Ovary (tissue), 9 donors: ENCODE data around the gene TRPC6. TPM values are rescaled to one million over a fixed set of nuclear protein-coding genes. Genes with fewer than 3 reads are reported as not detected.

Experiments
- DNase-seq, 5 donors: peaks; one replicate each; pipeline ENCODE4 v3.0.0-alpha.2; 2019 to 2020
- H3K27ac ChIP-seq, 2 donors: fragments of 200-600 bp; one replicate each; pipeline versions ENCODE4 v1.5.1 to v1.8.0; 2019 to 2022
- H3K27me3 ChIP-seq: fragments of 200-600 bp; one replicate; pipeline ENCODE4 v1.8.0; 2022
- H3K36me3 ChIP-seq: fragments of 200-600 bp; sonication (generic); one replicate; pipeline ENCODE4 v1.5.1; 2019
- H3K4me1 ChIP-seq: one replicate; pipeline ENCODE4 v1.8.1; 2013; ENCODE audit warnings: mild to moderate bottlenecking, moderate library complexity; ENCODE audit not compliant: insufficient read depth
- H3K4me3 ChIP-seq: fragments of 200-600 bp; sonication (generic); one replicate; pipeline ENCODE4 v1.5.1; 2017
- H3K9me3 ChIP-seq, 2 donors: fragments of 200-600 bp in 1 of 2; sonication (generic) in 1 of 2; one replicate each; pipeline versions ENCODE4 v1.5.1 to v1.8.1; 2013 to 2019; ENCODE audit warnings: mild to moderate bottlenecking in 1 of 2, moderate library complexity in 1 of 2
- CTCF ChIP-seq, 3 donors: fragments of 450-650 bp in 2 of 3; fragments of 200-600 bp in 1 of 3; IDR thresholded peaks; one replicate each; pipeline versions ENCODE4 v1.5.1 to v1.8.0; 2016 to 2022; ENCODE audit warnings: antibody characterized with exemption in 3 of 3, mild to moderate bottlenecking in 1 of 3
- EP300 ChIP-seq: sonication (generic); formaldehyde crosslinking; IDR thresholded peaks from one replicate; pipeline ENCODE4 v1.6.1; 2017; ENCODE audit warnings: antibody characterized with exemption
- POLR2A ChIP-seq: fragments of 450-650 bp; IDR thresholded peaks from one replicate; pipeline ENCODE4 v1.6.1; 2017; ENCODE audit warnings: antibody characterized with exemption, mild to moderate bottlenecking, moderate library complexity
- WGBS, 3 donors: extraction: QIAGEN DNeasy Blood & Tissue Kit in 1 of 3; methylation state at CpG; one replicate each; pipeline versions ENCODE4 v1.1.5 to v1.1.7; 2013 to 2017; 5-methylcytosine and 5-hydroxymethylcytosine counted together
- intact Hi-C, 4 donors: fragments of 100-400 bp; cut with DNase I; formaldehyde crosslinking; loops; one replicate each; pipeline versions ENCODE4 v1.11.0 to v1.15.1; 2022 to 2023
- polyA plus RNA-seq, 2 donors: library from polyadenylated mRNA; stranded (reverse); fragments of 200-250 nt in 1 of 2; fragments of 350-450 nt in 1 of 2; fragmentation: Illumina TruSeq in 1 of 2; extraction: RNeasy Lipid Tissue Mini Kit (QIAGEN cat#74804) in 1 of 2; gene quantifications; one replicate each; pipeline ENCODE4 v1.2.3, GENCODE V29; 2013 to 2014
- total RNA-seq, 7 donors: library from RNA; depleted of rRNA in 2 of 7; stranded (reverse); fragments of >200 nt in 2 of 7; fragmentation: NEBNext Ultra II Directional in 3 of 7; extraction: Animal tissue kit (Norgen Biotek cat#: 25700) in 3 of 7; gene quantifications; one replicate each; pipeline versions ENCODE4 v1.1.0 to v1.2.4, GENCODE V29; 2016 to 2023
- donor health status: DM: no; HTN: no; CAD: no; lungs with moderate emphysema.
- donor health status: DM: no; HTN: no; CAD: no.
- donor health status: Bipolar disorder and iron deficiency.
- donor health status: DM: yes; HTN: yes; CAD: no.
- donor health status: DM: no; HTN: no; CAD: no.
- donor health status: DM: yes; HTN: yes; CAD: no.

The TRPC6 gene
- total and polyA plus RNA-seq, 9 donors, result 0.71 to 10.3 (median 2.4) TPM

DNA sequence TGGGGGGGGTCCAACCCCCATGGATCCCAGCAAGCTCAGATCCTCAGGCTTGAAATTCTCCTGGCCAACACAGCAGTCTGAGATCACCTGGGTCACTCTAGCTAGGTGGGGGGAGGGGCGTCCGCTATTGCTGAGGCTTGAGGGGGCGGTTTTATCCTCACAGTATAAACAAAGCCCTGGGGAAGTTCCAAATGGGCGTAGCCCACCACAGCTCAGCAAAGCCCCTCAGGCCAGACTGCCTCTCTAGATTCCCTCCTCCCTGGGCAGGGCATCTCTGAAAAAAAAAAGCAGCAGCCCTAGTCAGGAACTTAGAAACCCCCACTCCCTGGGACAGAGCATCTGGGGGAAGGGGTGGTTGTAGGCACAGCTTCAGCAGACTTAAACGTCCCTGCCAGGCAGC, 16.7 kb downstream of the TRPC6 start:
- intact Hi-C loops, result no loop called here
- H3K27me3 ChIP-seq, result no peaks in the 10 kb centered on the region
- H3K27ac ChIP-seq, result no peak overlapping the region
- DNase-seq, result no peak
- no peaks in the 10 kb centered on the region for H3K4me1 ChIP-seq
- H3K36me3 ChIP-seq, result no peaks in the 10 kb centered on the region
- H3K4me3 ChIP-seq, result no peak overlapping the region
- WGBS, 3 donors, result 54 to 67% (median 66%) methylated on average over 5 of the region's 5 CpGs
- TF ChIP-seq EP300, result no peak
- TF ChIP-seq CTCF (IDR thresholded peaks at IDR 0.05), result no peak
- TF ChIP-seq POLR2A, result no peak
- no peaks in the 10 kb centered on the region for H3K9me3 ChIP-seq

GRCh38 chr11:101566626-101567025, 17.2 kb downstream of the TRPC6 start:
- DNase-seq, result no peak
- H3K27me3 ChIP-seq, result no peaks in the 10 kb centered on the region
- no peaks in the 10 kb centered on the region for H3K36me3 ChIP-seq
- 68 to 83% (median 75%) methylated on average over 6 to 8 of the region's 8 CpGs for WGBS, 3 donors
- H3K27ac ChIP-seq, result no peak overlapping the region
- intact Hi-C loops, result no loop called here
- H3K4me3 ChIP-seq, result no peak overlapping the region
- H3K9me3 ChIP-seq, result no peaks in the 10 kb centered on the region
- TF ChIP-seq CTCF (IDR thresholded peaks at IDR 0.05) (no peak), EP300 (no peak), POLR2A (no peak)
- no peaks in the 10 kb centered on the region for H3K4me1 ChIP-seq

DNA sequence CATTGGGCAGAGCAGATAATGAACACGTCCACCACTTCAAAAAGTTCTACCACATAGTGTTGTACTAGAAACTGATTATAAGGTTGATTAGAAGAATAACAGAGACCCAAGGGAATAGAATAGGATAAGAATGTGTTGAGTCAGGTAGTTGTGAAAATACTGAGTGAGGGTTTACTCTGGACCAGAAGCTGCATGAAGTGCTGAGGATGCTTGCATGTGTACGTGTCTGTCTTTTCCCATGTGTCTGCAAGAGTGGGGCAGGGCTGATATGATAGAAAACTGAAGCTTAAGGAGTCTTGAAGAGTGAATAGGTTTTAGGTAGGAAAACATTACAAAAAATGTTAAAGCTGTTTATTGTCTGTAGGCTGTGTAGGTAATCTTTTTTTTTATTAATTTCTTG, 20.6 kb downstream of the TRPC6 start:
- 91 to 93% (median 93%) methylated on average over 2 of the region's 2 CpGs for WGBS, 3 donors
- H3K9me3 ChIP-seq, result no peaks in the 10 kb centered on the region
- DNase-seq, result no peak
- no peaks in the 10 kb centered on the region for H3K36me3 ChIP-seq
- TF ChIP-seq POLR2A, result no peak
- TF ChIP-seq CTCF (IDR thresholded peaks at IDR 0.05), result no peak
- TF ChIP-seq EP300, result no peak
- intact Hi-C loops, result no loop called here
- no peak overlapping the region for H3K27ac ChIP-seq
- no peaks in the 10 kb centered on the region for H3K4me1 ChIP-seq
- no peak overlapping the region for H3K4me3 ChIP-seq
- no peaks in the 10 kb centered on the region for H3K27me3 ChIP-seq

GRCh38 chr11:101555366-101555765, 28.4 kb downstream of the TRPC6 start:
- 72 to 79% (median 77%) methylated on average over 4 of the region's 4 CpGs for WGBS, 3 donors
- H3K27ac ChIP-seq, result no peak overlapping the region
- H3K9me3 ChIP-seq, result no peaks in the 10 kb centered on the region
- intact Hi-C loops, result no loop called here
- TF ChIP-seq POLR2A, result no peak
- no peak for TF ChIP-seq CTCF (IDR thresholded peaks at IDR 0.05)
- TF ChIP-seq EP300, result no peak
- DNase-seq, result no peak
- H3K4me1 ChIP-seq, result peaks cover 7% of the 10 kb centered on the region
- no peak overlapping the region for H3K4me3 ChIP-seq
- H3K36me3 ChIP-seq, result no peaks in the 10 kb centered on the region
- H3K27me3 ChIP-seq, result no peaks in the 10 kb centered on the region

DNA sequence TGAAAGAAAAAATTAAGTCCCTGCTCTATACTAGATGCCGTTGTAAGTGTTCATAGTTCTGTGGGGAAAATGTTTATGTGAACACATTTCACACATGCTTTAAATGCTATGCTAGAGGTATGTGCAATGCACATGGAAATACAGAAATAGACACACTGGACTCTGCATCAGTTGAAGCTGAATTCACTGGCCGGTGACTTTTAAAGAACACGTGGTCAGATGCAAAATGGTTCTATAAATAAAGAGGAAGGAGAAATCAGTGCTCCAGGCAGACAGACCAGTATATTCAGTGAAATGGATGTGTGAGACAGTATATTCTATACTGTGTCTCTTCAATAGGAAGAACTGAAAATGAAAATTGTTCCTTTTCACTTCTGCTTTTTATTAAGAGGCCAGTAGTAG, 29.9 kb downstream of the TRPC6 start:
- intact Hi-C loops, result no loop called here
- H3K27me3 ChIP-seq, result no peaks in the 10 kb centered on the region
- H3K4me3 ChIP-seq, result no peak overlapping the region
- 55 to 65% (median 56%) methylated on average over 3 of the region's 3 CpGs for WGBS, 3 donors
- no peak for DNase-seq
- H3K27ac ChIP-seq, result no peak overlapping the region
- no peaks in the 10 kb centered on the region for H3K9me3 ChIP-seq
- TF ChIP-seq POLR2A, result no peak
- TF ChIP-seq CTCF (IDR thresholded peaks at IDR 0.05), result no peak
- no peak for TF ChIP-seq EP300
- H3K4me1 ChIP-seq, result peaks cover 7% of the 10 kb centered on the region
- no peaks in the 10 kb centered on the region for H3K36me3 ChIP-seq
